ENCODE results near the gene VHLL. TPM values are rescaled to one million over a fixed set of nuclear protein-coding genes. Genes with fewer than 3 reads are reported as not detected.

VHLL gene
- total and polyA plus RNA-seq, 2 of the 13 experiments (the other 11 are each of a cell fraction or from before 2014, with no cell fraction given), result 0.24 TPM; not detected in 1

GRCh38 chr1:156337888-156338179 lies 38.7 kb upstream of the VHLL start (continued):
- no peak for TF ChIP-seq IRF1 (CRISPR knock-in tag; IDR thresholded peaks at IDR 0.05; ENCODE audit: low read depth)
- no peak for TF ChIP-seq CCDC6 (CRISPR knock-in tag; IDR thresholded peaks at IDR 0.05)
- TF ChIP-seq ZSCAN31 (CRISPR knock-in tag; IDR thresholded peaks at IDR 0.05; ENCODE audit: low read depth), result 0 out of 2 replicates have a peak, but pooled peaks have one; percentile 50
- TF ChIP-seq ARID5B (CRISPR knock-in tag; IDR thresholded peaks at IDR 0.05), result no peak
- no peak for TF ChIP-seq BHLHE40 (IDR thresholded peaks at IDR 0.05; ENCODE audit: low read length)
- no peak for TF ChIP-seq ZBTB1 (CRISPR knock-in tag; IDR thresholded peaks at IDR 0.05; ENCODE audit: borderline replicate concordance)
- TF ChIP-seq SOX13 (IDR thresholded peaks at IDR 0.05), result no peak
- TF ChIP-seq SOX13 (CRISPR knock-in tag; conservative IDR thresholded peaks at IDR 0.05 in 1 of 2, IDR thresholded peaks at IDR 0.05 in 1 of 2), result no peak
- no peak for TF ChIP-seq ZNF333 (CRISPR knock-in tag; IDR thresholded peaks at IDR 0.05; ENCODE audit: borderline replicate concordance)
- TF ChIP-seq ETV5 (CRISPR knock-in tag; IDR thresholded peaks at IDR 0.05; ENCODE audit: borderline replicate concordance), result no peak
- no peak for TF ChIP-seq RFXAP (CRISPR knock-in tag; IDR thresholded peaks at IDR 0.05; ENCODE audit: borderline replicate concordance)
- no peak for TF ChIP-seq ZBTB14 (CRISPR knock-in tag; IDR thresholded peaks at IDR 0.05)
- TF ChIP-seq ZBTB40 (IDR thresholded peaks at IDR 0.05), result no peak
- no peak for TF ChIP-seq ZBTB40 (CRISPR knock-in tag; IDR thresholded peaks at IDR 0.05)
- no peak for TF ChIP-seq ZNF160 (CRISPR knock-in tag; IDR thresholded peaks at IDR 0.05)
- no peak for TF ChIP-seq ZNF746 (CRISPR knock-in tag; IDR thresholded peaks at IDR 0.05)
